NCI-H345 treated with DMSO at 0.1 percent for 48 hours (cell line): Measurements from ENCODE around the gene ADNP.
A peak's percentile ranks its signal among the peaks of the same experiment; 100 is the strongest.

Experiments
- DNase-seq: peaks from one replicate; lab custom pipeline; 2025; ENCODE audit not compliant: unreplicated experiment; lab: John Stamatoyannopoulos, UW

ADNP gene

GRCh38 chr20:50932691-50933280 is 1.5 kb upstream of the ADNP start:
- DNase-seq: no peak

GRCh38 chr20:50932016-50932485 is 814 bp upstream of the ADNP start:
- no peak for DNase-seq

GRCh38 chr20:50930976-50931305 is 296 bp downstream of the ADNP start:
- no peak for DNase-seq

- no peak for DNase-seq
These were observed 880 bp downstream of the ADNP start for GRCh38 chr20:50930139-50930975.

GRCh38 chr20:50929299-50930138 is 1.7 kb downstream of the ADNP start:
- peak; percentile 73 for DNase-seq

- DNase-seq: no peak
These were observed 2.8 kb downstream of the ADNP start for GRCh38 chr20:50928469-50928868.

- no peak for DNase-seq
These were observed 4.7 kb downstream of the ADNP start for GRCh38 chr20:50926530-50926929.

- DNase-seq: no peak
These were observed 6.8 kb downstream of the ADNP start for GRCh38 chr20:50924261-50924920.

GRCh38 chr20:50921803-50922501 is 9.3 kb downstream of the ADNP start:
- DNase-seq: no peak

- no peak for DNase-seq
These were observed 10.2 kb downstream of the ADNP start for GRCh38 chr20:50920997-50921396.

GRCh38 chr20:50919567-50919966 is 11.7 kb downstream of the ADNP start:
- no peak for DNase-seq

GRCh38 chr20:50918403-50918802 is 12.8 kb downstream of the ADNP start:
- no peak for DNase-seq

GRCh38 chr20:50916934-50917333 is 14.3 kb downstream of the ADNP start:
- no peak for DNase-seq

- DNase-seq: no peak
These were observed 15.0 kb downstream of the ADNP start for GRCh38 chr20:50916257-50916656.

GRCh38 chr20:50915424-50915823 is 15.8 kb downstream of the ADNP start:
- DNase-seq: no peak

- DNase-seq: no peak
These were observed 17.4 kb downstream of the ADNP start for GRCh38 chr20:50913690-50914375.

- DNase-seq: no peak
These were observed 19.5 kb downstream of the ADNP start for GRCh38 chr20:50911716-50912115.

- no peak for DNase-seq
These were observed 20.2 kb downstream of the ADNP start for GRCh38 chr20:50911030-50911429.

- no peak for DNase-seq
These were observed 21.8 kb downstream of the ADNP start for GRCh38 chr20:50909413-50909812.

GRCh38 chr20:50904067-50904570 is 27.1 kb downstream of the ADNP start:
- DNase-seq: no peak
